DMS153 treated with DMSO at 0.1 percent for 48 hours (cell line): ENCODE results near the gene TEX48.

Source experiments
- DNase-seq: peaks from one replicate; lab custom pipeline; 2025; ENCODE audit not compliant: unreplicated experiment; lab: John Stamatoyannopoulos, UW

The TEX48 gene, protein sequence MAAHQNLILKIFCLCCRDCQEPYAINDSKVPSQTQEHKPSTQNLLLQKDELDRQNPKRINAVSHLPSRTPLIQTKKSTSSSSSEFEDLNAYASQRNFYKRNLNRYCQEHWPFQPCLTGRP

DNA sequence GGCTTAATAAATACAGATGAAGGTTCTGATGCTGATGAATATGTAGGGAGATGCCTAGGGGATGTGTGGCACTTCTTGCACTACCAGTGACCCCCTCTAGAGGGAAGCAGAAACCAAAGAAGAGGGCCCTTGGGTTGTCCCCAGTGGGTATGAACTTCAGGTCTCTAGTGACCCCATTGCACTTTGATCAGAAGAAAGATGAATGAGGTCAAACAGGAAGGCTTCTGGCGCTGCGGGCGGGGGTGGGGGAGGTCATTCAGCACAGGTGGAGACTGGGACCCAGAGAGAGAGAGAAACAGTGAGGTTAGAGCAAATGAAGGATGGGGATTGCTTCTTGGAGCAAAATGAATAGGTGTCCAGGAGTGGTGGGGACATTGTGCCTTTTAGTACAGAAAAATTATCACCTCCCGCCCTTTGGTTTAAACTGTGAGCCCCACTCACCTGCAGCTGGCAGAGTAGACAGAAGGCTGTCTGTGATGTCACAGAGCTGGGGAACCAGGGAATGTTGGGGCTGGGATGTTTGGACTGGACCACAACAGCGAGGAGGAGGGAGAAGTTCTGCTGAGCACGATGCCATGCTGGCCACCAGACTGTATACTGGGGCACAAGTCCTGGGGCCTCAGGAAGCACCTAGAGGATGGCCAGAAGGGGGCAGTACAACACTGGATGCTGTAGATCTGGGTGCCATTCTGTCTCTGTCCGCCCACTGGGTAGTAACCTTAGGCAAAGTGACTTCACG is at the start of gene TEX48:
TEX48 (minus strand) TSS at position 599 of the 739 bp plus-strand sequence. CDS start 10,469 bp downstream, outside the sequence.
- peak; percentile 55 for DNase-seq

DNA sequence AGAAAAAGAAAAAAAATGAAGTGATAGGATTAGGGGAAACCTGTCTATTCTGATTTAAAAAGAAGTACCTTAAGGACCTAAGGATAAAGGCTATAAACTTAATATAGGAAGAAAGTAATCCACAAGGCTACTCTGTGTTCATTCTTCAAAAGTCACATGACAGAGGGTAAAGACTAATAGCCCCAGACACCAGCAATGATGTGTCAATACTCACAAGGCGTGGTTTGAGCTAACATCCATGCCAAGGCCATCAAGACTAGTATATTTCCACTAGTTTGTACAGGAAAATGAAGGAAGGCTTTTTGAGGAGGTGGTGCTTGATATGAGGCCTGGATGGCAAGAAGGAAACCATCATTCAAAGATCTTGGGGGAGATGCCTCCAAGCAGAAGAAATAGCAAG is 49.7 kb upstream of the TEX48 start:
- no peak for DNase-seq

DNA sequence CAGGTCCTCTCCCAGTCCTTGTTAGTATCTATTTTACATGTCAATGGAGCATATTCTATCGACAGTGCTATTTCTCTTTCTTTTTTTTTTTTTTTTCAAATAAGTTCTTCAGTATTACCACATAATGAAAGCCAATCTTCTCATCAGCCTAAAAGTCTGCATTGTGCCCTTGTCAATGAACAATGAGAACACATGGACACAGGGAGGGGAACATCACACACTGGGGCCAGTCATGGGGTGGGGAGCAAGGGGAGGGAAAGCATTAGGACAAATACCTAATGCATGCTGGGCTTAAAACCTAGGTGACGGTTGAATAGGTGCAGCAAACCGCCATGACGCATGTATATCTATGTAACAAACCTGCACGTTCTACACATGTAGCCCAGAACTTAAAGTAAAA is 47.7 kb upstream of the TEX48 start:
- no peak for DNase-seq

DNA sequence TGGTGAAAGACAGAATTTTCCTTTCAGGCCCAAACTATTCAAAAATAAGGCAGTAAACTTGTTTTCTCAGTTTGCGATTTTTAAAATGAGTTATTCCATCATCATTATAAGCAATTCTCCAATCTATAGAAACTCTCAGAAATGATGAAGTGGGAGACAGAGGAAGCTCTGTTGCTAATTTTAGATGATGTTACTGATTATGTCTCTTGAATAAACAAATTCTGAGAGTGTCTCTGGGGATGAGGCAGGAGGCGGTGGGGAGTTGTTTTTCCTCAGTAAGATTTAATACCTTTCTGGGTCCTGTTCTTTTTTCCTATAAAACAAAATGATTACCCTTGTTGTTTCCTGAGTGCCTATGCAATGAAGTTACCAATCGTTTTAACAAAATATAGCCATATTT is 43.9 kb upstream of the TEX48 start:
- DNase-seq = no peak

DNA sequence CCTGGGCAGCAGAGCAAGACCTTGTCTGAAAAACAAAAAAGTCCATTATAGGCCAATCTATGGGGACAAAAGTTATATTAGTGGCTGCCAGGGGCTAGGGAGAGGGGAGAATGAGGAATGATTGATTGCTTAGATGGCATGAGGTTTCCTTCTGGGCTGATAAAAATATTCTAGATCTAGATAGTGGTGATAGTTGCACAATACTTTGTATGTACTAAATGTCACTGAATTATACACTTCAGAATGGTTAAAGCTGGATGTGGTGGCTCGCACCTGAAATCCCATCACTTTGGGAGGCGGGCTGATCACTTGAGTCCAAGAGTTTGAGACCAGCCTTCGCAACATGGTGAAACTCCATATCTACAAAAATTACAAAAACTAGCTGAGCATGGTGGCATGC is 42.8 kb upstream of the TEX48 start:
- no peak for DNase-seq

DNA sequence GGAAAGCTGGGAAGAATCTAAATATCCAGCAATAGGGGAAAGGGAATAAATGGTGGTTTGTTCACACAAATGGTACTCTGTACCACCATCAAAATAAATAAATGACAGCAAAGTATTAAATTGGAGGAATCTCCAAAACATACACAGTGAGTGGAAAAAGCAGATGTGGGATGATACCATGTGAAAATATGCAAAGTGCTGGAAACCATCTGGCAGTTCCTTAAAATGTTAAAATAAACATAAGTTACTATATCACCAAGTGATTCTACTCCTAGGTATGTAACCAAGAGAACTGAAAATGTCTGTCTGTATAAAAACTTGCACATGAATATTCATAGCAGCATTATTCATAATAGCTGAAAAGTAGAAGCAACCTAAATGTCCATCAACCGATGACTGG is 41.9 kb upstream of the TEX48 start:
- no peak for DNase-seq

DNA sequence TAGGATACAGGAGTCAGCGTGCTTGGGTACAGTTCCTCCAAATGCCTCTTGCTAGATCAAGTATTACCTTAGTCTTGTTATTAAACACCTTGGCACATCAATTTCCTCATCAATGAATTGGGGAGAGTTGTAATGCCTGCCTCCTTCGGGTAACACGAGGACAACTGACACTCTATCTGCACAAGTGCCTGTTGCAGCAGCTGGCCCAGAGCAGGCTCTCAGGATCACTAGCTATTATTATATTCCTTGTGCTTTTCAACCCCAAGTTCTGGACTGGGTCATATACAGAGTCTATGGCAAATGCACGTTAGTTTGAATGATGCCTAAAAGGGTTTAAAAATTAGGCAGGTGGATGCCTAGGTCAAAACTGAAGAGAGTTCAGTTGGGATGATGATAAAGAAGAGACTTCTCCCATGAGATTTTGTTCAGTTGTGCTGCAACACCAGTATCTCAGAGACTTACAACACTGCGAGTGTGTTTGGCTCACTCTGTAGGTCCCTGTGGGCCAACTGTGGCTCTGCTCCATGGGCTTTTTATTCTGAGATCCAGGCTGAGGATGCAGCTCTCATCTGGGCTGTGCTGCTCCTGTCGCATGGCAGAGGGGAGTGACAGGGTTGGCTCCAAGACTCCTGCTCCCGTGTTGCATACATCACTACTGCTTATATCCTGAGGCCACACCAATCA is 41.1 kb upstream of the TEX48 start:
- no peak for DNase-seq

DNA sequence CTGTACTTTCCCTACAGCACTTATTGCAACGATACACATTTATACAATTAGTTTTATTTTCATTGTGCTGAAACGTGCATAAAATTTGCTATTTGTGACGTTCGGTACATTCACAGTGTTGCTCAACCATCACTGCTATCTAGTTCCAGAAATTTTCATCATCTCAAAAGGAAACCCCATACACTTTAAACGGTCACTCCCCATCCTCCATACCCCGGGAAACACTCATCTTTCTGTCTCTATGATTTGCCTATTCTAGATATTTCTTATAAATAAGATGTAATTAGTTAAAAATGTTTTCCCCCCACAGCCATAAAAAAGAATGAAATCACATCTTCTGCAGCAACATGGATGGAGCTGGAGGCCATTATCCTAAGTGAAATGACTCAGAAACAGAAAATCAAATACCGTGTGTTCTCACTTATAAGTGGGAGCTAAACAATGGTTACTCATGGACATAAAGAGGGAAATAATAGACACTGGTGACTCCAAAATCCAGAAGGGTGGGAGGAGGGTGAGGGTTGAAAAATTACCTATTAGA is 40.2 kb upstream of the TEX48 start:
- peak; percentile 20 for DNase-seq

DNA sequence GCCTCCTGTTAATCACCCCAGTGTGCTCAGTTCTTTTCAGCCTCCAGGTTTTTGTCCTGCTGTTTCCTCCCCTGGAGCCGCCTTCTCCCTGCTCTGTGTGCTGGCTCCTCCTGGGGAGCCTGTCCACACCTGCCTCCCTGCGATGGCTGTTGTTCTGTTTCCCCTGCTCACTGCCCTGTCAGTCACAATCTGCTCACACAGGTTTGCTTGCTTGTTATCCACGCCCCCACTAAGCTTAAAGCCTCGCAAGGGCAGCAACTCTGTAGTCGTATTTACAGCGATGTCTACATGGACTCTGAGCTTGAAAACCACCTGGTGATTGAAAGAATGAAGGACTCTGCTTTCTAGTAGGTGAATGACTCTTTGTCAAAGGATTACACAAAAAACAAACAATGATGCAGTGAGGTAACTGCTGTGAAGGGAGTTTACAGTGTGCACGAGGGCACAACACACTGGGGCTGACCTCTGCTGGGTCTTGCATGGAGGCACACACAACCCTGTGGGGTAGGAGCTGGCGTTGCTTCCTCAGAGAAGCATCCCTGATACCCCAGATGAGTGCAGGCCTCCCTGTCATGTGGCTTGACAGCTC is 39.6 kb upstream of the TEX48 start:
- peak; percentile 30 for DNase-seq

DNA sequence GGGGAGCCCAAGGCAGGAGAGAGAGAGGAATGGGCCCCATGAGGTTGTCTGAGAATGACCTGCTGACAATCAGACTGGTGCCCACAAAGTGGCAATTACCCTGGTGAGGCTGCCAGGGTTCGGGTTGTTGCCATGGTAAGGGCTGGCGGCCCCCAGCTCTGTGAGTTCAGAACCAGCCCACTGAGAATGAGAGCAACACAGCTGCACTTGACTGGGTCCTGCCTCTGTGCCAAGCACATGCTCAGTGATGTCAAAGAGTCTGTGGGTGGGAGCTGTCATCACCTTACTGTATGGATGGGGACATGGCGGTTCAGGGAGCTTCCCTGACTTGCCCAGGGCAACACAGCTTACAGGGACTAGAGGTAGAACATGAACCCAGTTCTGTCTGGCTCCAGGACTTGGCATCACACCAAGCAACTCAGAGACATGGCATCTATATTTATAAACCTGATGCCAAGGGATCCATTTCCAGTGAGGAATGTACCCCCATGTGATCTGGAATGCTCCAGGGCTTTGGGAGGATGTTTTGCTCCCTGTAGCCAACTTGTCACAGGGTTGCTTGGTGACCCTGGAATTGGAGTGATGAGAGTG is 38.2 kb upstream of the TEX48 start:
- no peak for DNase-seq

DNA sequence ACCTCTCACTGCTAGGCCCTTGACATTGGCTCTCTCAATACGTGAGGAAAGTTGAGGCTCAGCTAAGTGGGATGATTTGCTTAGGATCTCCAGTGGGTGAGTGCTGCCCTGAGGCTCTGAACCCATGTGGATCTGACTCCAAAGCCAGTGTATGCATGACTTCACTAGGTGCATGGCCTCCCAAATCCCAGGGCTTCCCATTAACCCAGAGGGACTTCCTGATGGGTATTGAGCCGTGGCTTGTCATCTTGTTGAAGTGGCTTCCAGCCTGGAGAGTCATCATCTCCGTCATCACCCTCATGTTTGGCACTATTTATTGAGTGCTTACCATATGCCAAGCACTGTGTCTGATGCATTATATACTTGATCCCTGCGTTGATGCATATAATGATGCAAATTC is 37.3 kb upstream of the TEX48 start:
- DNase-seq = no peak

DNA sequence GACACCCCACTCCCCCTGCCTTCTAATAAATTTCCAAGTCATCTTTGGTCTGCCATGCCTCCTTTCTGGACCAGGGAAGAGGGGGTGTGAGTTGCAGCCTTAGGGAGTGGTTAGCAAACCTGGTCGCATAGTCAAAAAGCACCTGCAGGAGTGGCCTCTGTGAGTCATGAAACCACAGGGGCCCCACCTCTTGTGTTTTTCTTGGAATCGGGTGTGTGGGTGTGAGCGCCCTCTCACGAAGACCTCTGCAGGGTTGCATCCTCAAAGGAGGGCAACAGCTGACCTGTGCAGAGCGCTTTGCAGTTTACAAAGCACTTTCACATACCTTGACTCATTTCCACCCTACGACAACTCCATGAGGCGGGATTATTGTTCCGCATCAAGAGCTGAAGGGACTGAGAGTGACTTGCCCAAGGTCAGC is 36.8 kb upstream of the TEX48 start:
- no peak for DNase-seq

DNA sequence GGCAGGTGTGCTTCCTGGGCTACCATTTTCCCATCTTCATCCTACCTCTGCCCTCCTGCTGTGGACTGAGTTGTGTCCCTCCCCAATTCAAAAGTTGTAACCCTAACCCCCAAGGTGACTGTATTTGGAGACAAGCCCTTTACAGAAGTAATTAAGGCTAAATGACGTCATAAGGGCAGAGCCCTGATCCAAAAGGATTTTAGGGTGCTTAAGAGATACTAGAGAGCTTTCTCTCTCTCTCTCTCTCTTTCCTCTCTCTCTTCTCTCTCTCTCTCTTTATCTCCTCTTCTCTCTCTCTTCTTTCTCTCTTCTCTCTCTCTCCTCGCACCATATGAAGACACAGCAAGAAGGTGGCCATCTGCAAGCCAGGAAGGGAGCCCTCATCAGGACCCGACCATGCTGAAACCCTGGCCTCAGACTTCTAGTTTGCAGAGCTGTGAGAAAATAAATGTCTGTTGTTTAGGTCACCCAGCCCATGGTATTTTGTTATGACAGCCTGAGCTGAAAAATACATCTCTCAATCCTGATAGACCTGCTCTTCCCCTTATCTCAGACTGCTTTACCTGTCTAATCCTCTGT is 36.0 kb upstream of the TEX48 start:
- no peak for DNase-seq

DNA sequence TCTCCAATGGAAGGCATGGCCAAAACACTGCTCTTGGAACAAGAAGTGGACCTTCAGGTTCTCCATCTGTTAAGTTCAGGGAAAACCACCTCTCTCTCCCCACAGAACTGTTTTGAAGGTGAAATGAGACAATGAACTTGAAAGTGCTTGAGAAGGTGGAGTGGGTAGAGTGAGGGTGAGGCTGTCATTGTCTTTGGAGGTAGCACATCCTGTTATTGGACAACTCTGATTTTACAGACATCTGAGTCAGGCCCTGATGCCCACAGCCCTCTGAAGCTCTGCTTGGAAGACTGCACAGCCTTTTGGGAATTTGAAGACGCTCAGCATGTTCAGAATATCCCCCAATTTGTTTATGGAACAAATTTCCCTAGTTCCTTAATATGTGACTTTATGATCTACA is 27.6 kb upstream of the TEX48 start:
- DNase-seq = no peak

DNA sequence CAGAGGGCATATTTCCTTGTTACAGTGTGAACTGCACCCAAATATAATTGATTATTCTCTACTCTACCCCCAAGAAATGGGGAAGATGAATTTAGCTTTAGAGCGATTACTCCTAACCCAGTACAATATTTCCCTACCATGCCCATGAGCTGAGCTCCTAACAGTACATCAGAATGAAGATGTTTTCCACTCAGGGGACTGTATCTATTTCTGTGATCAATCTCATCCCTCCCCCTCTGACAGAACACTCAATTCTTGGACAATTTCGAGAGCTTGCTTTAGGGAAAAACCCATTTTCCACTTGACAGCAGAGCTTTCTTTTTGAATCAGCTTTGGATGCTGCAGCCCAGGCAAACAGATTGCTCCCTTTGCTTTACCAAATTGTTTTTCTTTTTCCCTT is 24.7 kb upstream of the TEX48 start:
- DNase-seq = no peak

DNA sequence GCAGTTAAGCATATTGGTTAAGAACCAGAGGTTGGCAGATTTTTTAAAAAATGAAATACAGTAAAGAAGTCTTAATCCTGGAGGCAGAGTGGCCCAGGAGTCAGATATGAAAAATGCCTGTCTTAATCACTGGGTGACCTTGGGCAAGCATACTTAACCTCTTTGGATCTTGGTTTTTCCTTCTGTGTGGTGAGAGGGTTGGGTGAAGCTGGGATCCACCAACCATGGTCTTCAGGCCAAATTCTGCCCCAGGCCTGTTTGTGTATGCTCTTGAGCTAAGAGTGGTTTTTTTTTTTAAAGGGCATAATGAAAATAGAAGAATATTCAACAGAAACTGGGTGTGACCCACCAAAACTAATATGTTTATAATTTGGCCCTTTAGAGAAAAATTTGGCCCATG is 20.0 kb upstream of the TEX48 start:
- DNase-seq = no peak

DNA sequence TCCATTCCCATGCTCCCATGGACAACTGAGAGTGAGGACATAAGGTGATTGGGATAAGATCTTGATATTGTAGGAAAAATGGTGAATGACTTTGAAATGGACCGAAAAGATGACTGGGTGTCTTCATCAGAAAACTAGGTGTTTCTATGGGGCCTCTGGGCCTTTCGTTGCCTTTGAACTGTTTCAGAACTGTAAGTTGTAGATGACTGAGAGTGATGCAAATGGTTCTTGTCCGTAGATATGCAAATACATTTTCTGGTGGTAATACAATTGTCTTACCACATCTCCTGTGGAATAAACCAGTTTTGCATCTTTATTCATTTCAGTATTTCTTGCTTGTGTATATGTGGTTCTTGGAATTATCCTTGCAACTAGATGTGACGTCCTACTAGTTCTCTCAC is 16.0 kb upstream of the TEX48 start:
- DNase-seq = no peak

DNA sequence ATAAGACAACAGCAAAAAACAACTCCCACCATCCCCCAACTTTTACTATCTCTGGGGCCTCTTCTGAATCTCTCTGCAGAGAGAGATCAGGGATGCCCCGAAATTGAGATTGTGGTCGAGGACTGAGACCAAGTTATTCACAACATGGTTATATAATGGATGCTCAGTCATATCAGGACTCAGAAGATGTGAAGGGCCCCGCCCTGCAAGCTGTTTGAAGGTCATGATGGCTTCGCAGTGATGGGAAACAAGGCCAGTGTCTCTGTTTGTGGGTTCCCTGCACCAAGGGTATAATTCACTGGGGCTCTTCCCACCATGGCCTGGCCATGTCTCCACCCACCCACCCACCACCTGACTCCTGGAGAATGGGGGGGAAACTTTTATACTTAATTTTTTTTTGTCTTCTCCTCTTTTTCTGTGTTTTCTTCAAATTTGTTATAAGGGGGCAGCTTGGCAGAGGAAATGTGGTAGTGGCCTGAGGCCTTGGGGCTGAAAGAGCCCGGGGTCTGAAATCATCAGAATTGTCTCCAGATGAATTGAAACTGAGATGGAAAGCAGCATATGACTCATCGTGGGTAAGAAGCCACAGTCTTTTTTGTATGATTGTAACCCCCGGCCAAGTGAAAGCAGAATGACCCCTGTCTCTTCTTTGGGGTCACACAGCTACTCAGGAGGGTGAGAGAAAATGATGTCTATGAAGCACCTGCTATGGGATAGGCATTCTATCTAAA is 15.0 kb upstream of the TEX48 start:
- DNase-seq = no peak

DNA sequence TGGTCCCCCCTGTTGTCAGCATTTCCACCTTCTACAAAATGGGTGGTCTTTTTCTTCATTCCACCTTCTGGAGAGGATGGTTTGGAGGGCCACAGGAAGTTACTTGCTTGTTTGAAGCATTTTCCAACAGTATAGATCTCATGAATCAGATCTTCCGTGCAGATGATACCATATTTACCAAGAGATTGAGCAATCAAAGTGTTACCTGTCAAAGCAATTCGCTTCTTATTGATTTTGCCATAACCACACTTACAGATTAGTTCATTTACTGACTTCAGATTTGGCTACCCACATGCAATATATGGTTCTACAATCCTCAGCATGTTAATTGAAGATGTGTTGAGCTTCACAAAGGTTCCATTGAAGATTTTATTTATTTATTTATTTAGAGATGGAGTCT is 14.0 kb upstream of the TEX48 start:
- DNase-seq = no peak

DNA sequence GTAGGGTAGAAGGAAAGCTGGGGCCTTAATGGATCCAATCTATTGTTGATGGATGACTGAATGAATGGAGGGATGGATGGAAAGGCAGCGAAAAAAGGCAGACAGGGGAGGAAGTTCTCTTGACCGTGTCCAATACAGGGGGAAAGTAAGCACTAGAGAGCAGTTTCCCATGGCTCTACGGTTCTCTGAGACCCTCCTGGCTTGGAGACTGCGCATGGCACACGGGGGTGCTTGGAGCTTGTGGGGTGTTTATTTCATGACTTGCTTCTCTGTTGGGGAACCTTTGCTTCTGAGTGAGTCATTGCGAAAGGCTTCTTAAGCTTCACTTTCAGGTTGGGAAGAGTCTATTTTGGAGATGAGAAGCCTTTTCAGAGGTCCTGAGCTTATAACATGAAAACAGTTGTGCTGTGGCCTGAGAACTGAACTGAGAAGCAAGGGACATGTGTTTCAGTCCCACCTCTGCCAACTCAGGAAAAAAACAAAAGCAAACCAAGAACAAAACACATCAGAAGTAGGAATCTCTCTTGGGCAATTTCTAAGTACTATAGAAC is 12.8 kb upstream of the TEX48 start:
- DNase-seq = no peak
